ENCODE measurements around the gene HOXB3.

- TF ChIP-seq POLR2A (IDR thresholded peaks at IDR 0.05), result no peak
- TF ChIP-seq, protein P1, sequence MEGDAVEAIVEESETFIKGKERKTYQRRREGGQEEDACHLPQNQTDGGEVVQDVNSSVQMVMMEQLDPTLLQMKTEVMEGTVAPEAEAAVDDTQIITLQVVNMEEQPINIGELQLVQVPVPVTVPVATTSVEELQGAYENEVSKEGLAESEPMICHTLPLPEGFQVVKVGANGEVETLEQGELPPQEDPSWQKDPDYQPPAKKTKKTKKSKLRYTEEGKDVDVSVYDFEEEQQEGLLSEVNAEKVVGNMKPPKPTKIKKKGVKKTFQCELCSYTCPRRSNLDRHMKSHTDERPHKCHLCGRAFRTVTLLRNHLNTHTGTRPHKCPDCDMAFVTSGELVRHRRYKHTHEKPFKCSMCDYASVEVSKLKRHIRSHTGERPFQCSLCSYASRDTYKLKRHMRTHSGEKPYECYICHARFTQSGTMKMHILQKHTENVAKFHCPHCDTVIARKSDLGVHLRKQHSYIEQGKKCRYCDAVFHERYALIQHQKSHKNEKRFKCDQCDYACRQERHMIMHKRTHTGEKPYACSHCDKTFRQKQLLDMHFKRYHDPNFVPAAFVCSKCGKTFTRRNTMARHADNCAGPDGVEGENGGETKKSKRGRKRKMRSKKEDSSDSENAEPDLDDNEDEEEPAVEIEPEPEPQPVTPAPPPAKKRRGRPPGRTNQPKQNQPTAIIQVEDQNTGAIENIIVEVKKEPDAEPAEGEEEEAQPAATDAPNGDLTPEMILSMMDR (IDR thresholded peaks at IDR 0.05), result no peak
Measured at GRCh38 chr17:48558831-48559121, 31.3 kb downstream of the HOXB3 start.

All from Peyer's patch (tissue), 4 donors.